Natural killer cell (primary cell): Measurements from ENCODE around the gene ENPEP. TPM values are rescaled to one million over a fixed set of nuclear protein-coding genes. Genes with fewer than 3 reads are reported as not detected.

ENCODE experiments used
- ATAC-seq, 3 donors: fragments of 150-1000 bp in 2 of 3; fragments of 200-7000 bp in 1 of 3; cut with Tn5 transposase; 1 replicate in 1 of 3; 2 replicates in 2 of 3; pipeline ENCODE4 v1.10.0; 2021; ENCODE audit warnings: mild to moderate bottlenecking in 2 of 3, moderate library complexity in 2 of 3
- DNase-seq, 2 donors: peaks; one replicate each; pipeline versions ENCODE4 v3.0.0 to v3.0.0-alpha.2; 2013 to 2021; ENCODE audit warnings: mixed read lengths in 1 of 2
- H3K27ac ChIP-seq: one replicate; pipeline ENCODE4 v1.5.1; 2013; ENCODE audit warnings: mild to moderate bottlenecking, low read length
- H3K27me3 ChIP-seq: one replicate; pipeline ENCODE4 v1.6.1; 2013; ENCODE audit warnings: low read length; ENCODE audit not compliant: control insufficient read depth, insufficient read depth
- H3K36me3 ChIP-seq: one replicate; pipeline ENCODE4 v1.6.1; 2013; ENCODE audit warnings: low read length; ENCODE audit not compliant: control insufficient read depth, insufficient read depth
- H3K4me1 ChIP-seq: one replicate; pipeline ENCODE4 v1.6.1; 2013; ENCODE audit warnings: low read length; ENCODE audit not compliant: control insufficient read depth, insufficient read depth
- H3K4me3 ChIP-seq: one replicate; pipeline ENCODE4 v1.5.1; 2013; ENCODE audit warnings: low read length
- H3K9me3 ChIP-seq: one replicate; pipeline ENCODE4 v1.6.1; 2013; ENCODE audit warnings: low read length; ENCODE audit not compliant: control insufficient read depth, insufficient read depth
- H3K27ac Mint-ChIP-seq, 2 donors: one replicate each; pipeline ENCODE4 v1.8.0; 2022; ENCODE audit warnings: mild to moderate bottlenecking in 2 of 2, mixed read lengths in 2 of 2, moderate library complexity in 1 of 2
- H3K27me3 Mint-ChIP-seq, 2 donors: one replicate each; pipeline ENCODE4 v1.8.0; 2022; ENCODE audit warnings: low read depth in 2 of 2, mixed read lengths in 2 of 2
- H3K36me3 Mint-ChIP-seq: one replicate; pipeline ENCODE4 v1.8.0; 2022; ENCODE audit warnings: mixed read lengths
- H3K4me1 Mint-ChIP-seq, 2 donors: one replicate each; pipeline ENCODE4 v1.8.0; 2022; ENCODE audit warnings: mixed read lengths in 2 of 2
- H3K4me3 Mint-ChIP-seq: one replicate; pipeline ENCODE4 v1.8.0; 2022; ENCODE audit warnings: mild to moderate bottlenecking, moderate library complexity, mixed read lengths
- H3K9me3 Mint-ChIP-seq, 2 donors: one replicate each; pipeline ENCODE4 v1.8.0; 2022; ENCODE audit warnings: mixed read lengths in 2 of 2
- WGBS: methylation state at CpG from one replicate; pipeline ENCODE4 v1.1.7; 2013; ENCODE audit warnings: missing lambda C conversion rate; ENCODE audit not compliant: insufficient coverage; 5-methylcytosine and 5-hydroxymethylcytosine counted together
- intact Hi-C: fragments of 100-400 bp; cut with micrococcal nuclease; formaldehyde crosslinking; loops from one replicate; pipeline ENCODE4 v1.14.2; 2022
- total RNA-seq, 4 donors: library from RNA; stranded (reverse); fragments of 120-200 nt in 1 of 4; gene quantifications; one replicate each; pipeline versions ENCODE4 v1.2.3 to v1.2.4, GENCODE V29; 2013 to 2022
- TF ChIP-seq, protein P1 (sequence below): fragments of 200-600 bp; IDR thresholded peaks from one replicate; pipeline ENCODE4 v1.8.0; 2022; ENCODE audit warnings: antibody characterized with exemption

ENPEP gene
- total RNA-seq, 3 donors from 2014 or later (not counting 1 experiment from before 2014, with no cell fraction given) = 0.07 TPM; not detected in 2

DNA sequence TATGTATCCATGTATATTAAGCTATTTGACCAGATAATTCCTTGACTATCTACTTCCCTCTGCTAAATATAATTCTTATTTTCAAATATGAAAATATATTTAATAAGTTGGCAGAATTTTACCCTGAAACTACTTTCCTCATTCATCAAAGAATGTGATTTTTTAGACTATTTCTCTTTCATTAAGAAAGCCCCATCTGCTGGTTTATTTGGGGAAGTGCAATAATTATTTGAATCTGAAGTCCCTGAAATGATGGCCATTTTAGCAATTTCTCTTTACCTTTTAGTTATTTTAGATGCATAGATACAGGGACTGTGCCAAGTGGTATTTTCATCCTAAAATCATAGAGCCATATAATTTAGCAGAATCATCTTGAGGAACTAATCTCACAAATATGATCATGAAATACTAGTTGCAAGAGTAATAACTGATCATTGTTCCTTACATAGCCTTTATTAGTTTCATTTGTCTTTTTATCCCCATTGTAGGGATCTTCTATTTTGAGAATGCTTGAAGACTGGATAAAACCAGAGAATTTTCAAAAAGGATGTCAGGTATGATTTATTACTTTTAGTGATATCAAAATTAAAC lies 39.0 kb downstream of the ENPEP start:
- Mint-ChIP-seq H3K27me3 (peaks cover 4 to 19% of the 10 kb centered on the region in 2 donors), H3K4me3 (peak overlapping the region; percentile 98), H3K36me3 (no peaks in the 10 kb centered on the region), H3K9me3 (no peaks in the 10 kb centered on the region), H3K4me1 (peaks cover 18% of the 10 kb centered on the region in 2 donors), H3K27ac (peak overlapping the region in 1 of 2 donors; percentile 71)
- no peak for ATAC-seq
- peak in 1 of 2 donors; percentile 61 for DNase-seq
- Histone ChIP-seq H3K36me3 (no peaks in the 10 kb centered on the region), H3K4me3 (no peak overlapping the region), H3K4me1 (no peaks in the 10 kb centered on the region), H3K27ac (no peak overlapping the region), H3K27me3 (no peaks in the 10 kb centered on the region), H3K9me3 (no peaks in the 10 kb centered on the region)
- intact Hi-C loops = loop anchor here (1.0 to 10.0 kb wide), 4 partner anchors 170 to 1080 kb away; partner anchors contain the start of genes ELOVL6 and SEC24B
- TF ChIP-seq, protein P1, sequence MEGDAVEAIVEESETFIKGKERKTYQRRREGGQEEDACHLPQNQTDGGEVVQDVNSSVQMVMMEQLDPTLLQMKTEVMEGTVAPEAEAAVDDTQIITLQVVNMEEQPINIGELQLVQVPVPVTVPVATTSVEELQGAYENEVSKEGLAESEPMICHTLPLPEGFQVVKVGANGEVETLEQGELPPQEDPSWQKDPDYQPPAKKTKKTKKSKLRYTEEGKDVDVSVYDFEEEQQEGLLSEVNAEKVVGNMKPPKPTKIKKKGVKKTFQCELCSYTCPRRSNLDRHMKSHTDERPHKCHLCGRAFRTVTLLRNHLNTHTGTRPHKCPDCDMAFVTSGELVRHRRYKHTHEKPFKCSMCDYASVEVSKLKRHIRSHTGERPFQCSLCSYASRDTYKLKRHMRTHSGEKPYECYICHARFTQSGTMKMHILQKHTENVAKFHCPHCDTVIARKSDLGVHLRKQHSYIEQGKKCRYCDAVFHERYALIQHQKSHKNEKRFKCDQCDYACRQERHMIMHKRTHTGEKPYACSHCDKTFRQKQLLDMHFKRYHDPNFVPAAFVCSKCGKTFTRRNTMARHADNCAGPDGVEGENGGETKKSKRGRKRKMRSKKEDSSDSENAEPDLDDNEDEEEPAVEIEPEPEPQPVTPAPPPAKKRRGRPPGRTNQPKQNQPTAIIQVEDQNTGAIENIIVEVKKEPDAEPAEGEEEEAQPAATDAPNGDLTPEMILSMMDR = peak; percentile 88

DNA sequence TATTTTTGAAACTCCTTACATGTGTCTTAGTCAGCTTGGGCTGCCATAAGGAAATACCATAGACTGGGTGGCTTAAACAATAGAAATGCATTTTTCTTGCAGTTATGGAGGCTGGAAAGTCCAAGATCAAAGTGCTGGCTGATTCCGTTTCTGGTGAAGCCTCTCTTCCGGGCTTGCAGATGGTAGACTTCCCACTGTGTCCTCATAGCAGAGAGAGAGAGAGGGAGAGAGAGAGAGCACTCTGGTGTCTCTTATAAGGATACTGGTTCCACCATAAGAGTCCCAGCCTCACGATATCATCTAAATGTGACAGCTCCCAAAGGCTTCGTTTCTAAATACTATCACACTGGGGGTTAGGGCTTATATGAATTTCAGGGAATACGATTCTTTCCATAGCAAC lies 39.7 kb downstream of the ENPEP start:
- ATAC-seq (peak in 1 of 3 donors; percentile 16), DNase-seq (peak in 1 of 2 donors; percentile 28)
- Mint-ChIP-seq H3K4me3 (peak overlapping the region; percentile 98), H3K27ac (peak overlapping the region; percentile 71 to 88), H3K27me3 (peaks cover 8 to 26% of the 10 kb centered on the region in 2 donors), H3K4me1 (peaks cover 18% of the 10 kb centered on the region in 2 donors), H3K9me3 (no peaks in the 10 kb centered on the region), H3K36me3 (no peaks in the 10 kb centered on the region)
- no peaks in the 10 kb centered on the region for H3K27me3 ChIP-seq
- 72% methylated on average over 4 of the region's 5 CpGs for WGBS
- intact Hi-C loops = loop anchor here (1.0 to 10.0 kb wide), 5 partner anchors 171 to 1081 kb away; partner anchors contain the start of genes ELOVL6 and SEC24B
- H3K27ac ChIP-seq = no peak overlapping the region
- TF ChIP-seq, protein P1 = no peak
- peak overlapping the region; percentile 69 for H3K4me3 ChIP-seq
- H3K36me3 ChIP-seq = no peaks in the 10 kb centered on the region
- H3K9me3 ChIP-seq = no peaks in the 10 kb centered on the region
- H3K4me1 ChIP-seq = no peaks in the 10 kb centered on the region

DNA sequence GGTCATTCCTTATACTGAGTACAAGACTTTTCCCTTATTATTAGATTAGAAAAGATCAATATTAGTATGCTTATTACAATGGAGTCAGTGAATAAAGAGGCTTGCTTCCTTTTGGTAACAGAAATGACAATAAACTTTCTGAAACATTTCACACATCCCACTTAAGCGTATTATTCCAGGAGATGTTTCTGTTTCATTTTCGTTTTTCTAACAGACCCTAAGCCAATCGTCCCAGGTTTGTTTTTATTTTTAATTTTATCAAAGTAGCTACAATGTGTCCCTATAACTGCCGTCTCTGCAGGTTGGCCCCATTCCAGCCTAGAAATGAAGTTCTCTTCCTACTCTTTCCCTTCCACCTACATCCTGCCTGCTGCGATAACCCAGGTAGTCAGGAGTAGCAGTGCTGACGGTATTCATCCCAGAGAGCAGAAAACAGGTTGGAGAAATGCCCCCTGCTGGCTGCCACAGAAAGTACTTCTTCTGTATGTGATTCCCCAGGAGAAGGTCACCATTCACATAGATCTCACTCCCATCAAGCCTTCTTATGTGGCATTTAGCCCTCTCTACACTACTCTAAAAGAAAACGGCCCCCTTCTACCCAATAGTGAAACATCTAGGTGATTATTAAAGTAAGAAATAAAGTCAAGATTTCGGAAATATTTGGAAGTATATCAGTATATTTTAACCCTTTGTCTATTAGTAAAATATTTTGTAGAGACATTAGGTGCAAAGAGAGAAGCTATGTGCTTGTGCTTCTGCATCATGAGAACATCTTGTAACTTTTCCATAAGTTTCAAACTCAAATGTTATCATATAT lies 40.4 kb downstream of the ENPEP start:
- H3K27me3 Mint-ChIP-seq = peaks cover 8 to 33% of the 10 kb centered on the region in 2 donors
- peak; percentile 58 to 87 for DNase-seq
- peak overlapping the region; percentile 71 to 88 for H3K27ac Mint-ChIP-seq
- H3K4me1 ChIP-seq = no peaks in the 10 kb centered on the region
- H3K4me3 Mint-ChIP-seq = peak overlapping the region; percentile 98
- H3K9me3 ChIP-seq = no peaks in the 10 kb centered on the region
- peak; percentile 85 to 93 (median 92) for ATAC-seq
- TF ChIP-seq, protein P1 = peak; percentile 76
- intact Hi-C loops = loop anchor here (1.0 to 10.0 kb wide), 3 partner anchors 322 to 1082 kb away; partner anchors contain the start of genes ELOVL6 and SEC24B
- H3K4me3 ChIP-seq = peak overlapping the region; percentile 69
- WGBS = 0% methylated on average over 6 of the region's 8 CpGs
- peak overlapping the region; percentile 16 for H3K27ac ChIP-seq
- no peaks in the 10 kb centered on the region for H3K36me3 Mint-ChIP-seq
- H3K4me1 Mint-ChIP-seq = peaks cover 18% of the 10 kb centered on the region in 2 donors
- no peaks in the 10 kb centered on the region for H3K36me3 ChIP-seq
- no peaks in the 10 kb centered on the region for H3K27me3 ChIP-seq
- no peaks in the 10 kb centered on the region for H3K9me3 Mint-ChIP-seq
